Stomach (tissue), 9 donors: ENCODE data around the gene PPP1R9B. TPM values are rescaled to one million over a fixed set of nuclear protein-coding genes. Genes with fewer than 3 reads are reported as not detected.

Experiments
- DNase-seq, 2 donors: peaks; one replicate each; pipeline versions ENCODE4 v3.0.0 to v3.0.0-alpha.2; 2013 to 2019
- H3K27ac ChIP-seq, 5 donors: fragments of 200-600 bp in 4 of 5; sonication (generic) in 4 of 5; one replicate each; pipeline ENCODE4 v1.5.1; 2013 to 2019; ENCODE audit warnings: mild to moderate bottlenecking in 1 of 5, moderate library complexity in 1 of 5
- H3K27me3 ChIP-seq, 3 donors: fragments of 200-600 bp; sonication (generic); one replicate each; pipeline ENCODE4 v1.5.1; 2017 to 2019; ENCODE audit warnings: mixed run types in 1 of 3
- H3K36me3 ChIP-seq, 4 donors: fragments of 200-600 bp; sonication (generic); 1 replicate in 3 of 4; 2 replicates in 1 of 4; pipeline ENCODE4 v1.5.1; 2016 to 2019
- H3K4me1 ChIP-seq, 4 donors: fragments of 200-600 bp; sonication (generic); one replicate each; pipeline ENCODE4 v1.5.1; 2016 to 2019
- H3K4me3 ChIP-seq, 4 donors: fragments of 200-600 bp; sonication (generic) in 3 of 4; one replicate each; pipeline ENCODE4 v1.5.1; 2016 to 2019; ENCODE audit warnings: mild to moderate bottlenecking in 1 of 4
- H3K9me3 ChIP-seq, 4 donors: fragments of 200-600 bp; sonication (generic); one replicate each; pipeline ENCODE4 v1.5.1; 2016 to 2019
- EP300 ChIP-seq: sonication (generic); formaldehyde crosslinking; IDR thresholded peaks from one replicate; pipeline ENCODE4 v1.6.1; 2017; ENCODE audit warnings: antibody characterized with exemption
- POLR2A ChIP-seq, 4 donors: fragments of 450-650 bp; IDR thresholded peaks; one replicate each; pipeline ENCODE4 v1.6.1; 2016; ENCODE audit warnings: antibody characterized with exemption in 4 of 4, control low read depth in 2 of 4, mild to moderate bottlenecking in 1 of 4, moderate library complexity in 1 of 4
- POLR2AphosphoS5 ChIP-seq, 3 donors: sonication (generic); formaldehyde crosslinking; IDR thresholded peaks; one replicate each; pipeline ENCODE4 v1.6.1; 2016; ENCODE audit warnings: antibody characterized with exemption in 3 of 3
- WGBS, 5 donors: extraction: QIAGEN DNeasy Blood & Tissue Kit in 3 of 5; methylation state at CpG; one replicate each; pipeline versions ENCODE4 v1.1.5 to v1.1.7; 2013 to 2018; 5-methylcytosine and 5-hydroxymethylcytosine counted together
- intact Hi-C: fragments of 100-400 bp; cut with DNase I; formaldehyde crosslinking; loops from one replicate; pipeline ENCODE4 v1.15.1; 2023; ENCODE audit warnings: low total_unique reads
- polyA plus RNA-seq, 3 donors: library from polyadenylated mRNA; stranded (reverse); fragments of 200-250 nt; gene quantifications; one replicate each; pipeline ENCODE4 v1.2.3, GENCODE V29; 2013
- total RNA-seq, 5 donors: library from RNA; depleted of rRNA; stranded (reverse); fragments of >200 nt; gene quantifications; one replicate each; pipeline versions ENCODE4 v1.1.0 to v1.2.3, GENCODE V29; 2014 to 2016
- TF ChIP-seq, protein P1 (sequence below), 7 experiments: fragments of 450-650 bp in 4 of 7; fragments of 200-600 bp in 3 of 7; sonication (generic) in 3 of 7; IDR thresholded peaks; one replicate each; pipeline ENCODE4 v1.5.1; 2016 to 2019; ENCODE audit warnings: antibody characterized with exemption in 7 of 7, control low read depth in 2 of 7, mild to moderate bottlenecking in 1 of 7
- donor health status: healthy with polysubstance abuse.
- donor health status: Bipolar disorder and iron deficiency.
- donor health status: healthy.

The PPP1R9B gene
- total and polyA plus RNA-seq, 8 donors: 11.6 to 64.2 (median 18.9) TPM

- peak in 1 of 2 donors; percentile 44 for DNase-seq
- Histone ChIP-seq H3K36me3 (peaks cover 40 to 61% (median 58%) of the 10 kb centered on the region in 4 donors), H3K27ac (peak overlapping the region in 2 of 5 donors; percentile 93 to 97), H3K4me3 (no peak overlapping the region), H3K27me3 (no peaks in the 10 kb centered on the region), H3K4me1 (peaks cover 45 to 86% (median 72%) of the 10 kb centered on the region in 4 donors), H3K9me3 (no peaks in the 10 kb centered on the region)
- TF ChIP-seq EP300 (no peak), POLR2A (IDR thresholded peaks at IDR 0.05) (no peak), POLR2AphosphoS5 (IDR thresholded peaks at IDR 0.05) (no peak)
- TF ChIP-seq, protein P1, sequence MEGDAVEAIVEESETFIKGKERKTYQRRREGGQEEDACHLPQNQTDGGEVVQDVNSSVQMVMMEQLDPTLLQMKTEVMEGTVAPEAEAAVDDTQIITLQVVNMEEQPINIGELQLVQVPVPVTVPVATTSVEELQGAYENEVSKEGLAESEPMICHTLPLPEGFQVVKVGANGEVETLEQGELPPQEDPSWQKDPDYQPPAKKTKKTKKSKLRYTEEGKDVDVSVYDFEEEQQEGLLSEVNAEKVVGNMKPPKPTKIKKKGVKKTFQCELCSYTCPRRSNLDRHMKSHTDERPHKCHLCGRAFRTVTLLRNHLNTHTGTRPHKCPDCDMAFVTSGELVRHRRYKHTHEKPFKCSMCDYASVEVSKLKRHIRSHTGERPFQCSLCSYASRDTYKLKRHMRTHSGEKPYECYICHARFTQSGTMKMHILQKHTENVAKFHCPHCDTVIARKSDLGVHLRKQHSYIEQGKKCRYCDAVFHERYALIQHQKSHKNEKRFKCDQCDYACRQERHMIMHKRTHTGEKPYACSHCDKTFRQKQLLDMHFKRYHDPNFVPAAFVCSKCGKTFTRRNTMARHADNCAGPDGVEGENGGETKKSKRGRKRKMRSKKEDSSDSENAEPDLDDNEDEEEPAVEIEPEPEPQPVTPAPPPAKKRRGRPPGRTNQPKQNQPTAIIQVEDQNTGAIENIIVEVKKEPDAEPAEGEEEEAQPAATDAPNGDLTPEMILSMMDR (IDR thresholded peaks at IDR 0.05): no peak
- 64 to 75% (median 74%) methylated on average over 13 to 16 of the region's 16 CpGs for WGBS, 5 donors
- intact Hi-C loops: loop anchor here (5.0 kb wide), 1 partner anchor 38 kb away; no protein-coding TSS in a partner anchor
Observed at GRCh38 chr17:50144845-50145531, 5.5 kb downstream of the PPP1R9B start.

GRCh38 chr17:50144355-50144754, 6.1 kb downstream of the PPP1R9B start:
- H3K4me3 ChIP-seq: no peak overlapping the region
- H3K9me3 ChIP-seq: no peaks in the 10 kb centered on the region
- peaks cover 45 to 67% (median 64%) of the 10 kb centered on the region in 4 donors for H3K36me3 ChIP-seq
- WGBS, 5 donors: 73 to 83% (median 79%) methylated on average over 6 of the region's 6 CpGs
- no peaks in the 10 kb centered on the region for H3K27me3 ChIP-seq
- TF ChIP-seq POLR2A (IDR thresholded peaks at IDR 0.05): no peak
- TF ChIP-seq, protein P1 (IDR thresholded peaks at IDR 0.05): no peak
- H3K4me1 ChIP-seq: peaks cover 41 to 90% (median 75%) of the 10 kb centered on the region in 4 donors
- no peak for DNase-seq
- intact Hi-C loops: loop anchor here (5.0 kb wide), 1 partner anchor 37 kb away; no protein-coding TSS in a partner anchor
- H3K27ac ChIP-seq: peak overlapping the region in 1 of 5 donors; percentile 97

DNA sequence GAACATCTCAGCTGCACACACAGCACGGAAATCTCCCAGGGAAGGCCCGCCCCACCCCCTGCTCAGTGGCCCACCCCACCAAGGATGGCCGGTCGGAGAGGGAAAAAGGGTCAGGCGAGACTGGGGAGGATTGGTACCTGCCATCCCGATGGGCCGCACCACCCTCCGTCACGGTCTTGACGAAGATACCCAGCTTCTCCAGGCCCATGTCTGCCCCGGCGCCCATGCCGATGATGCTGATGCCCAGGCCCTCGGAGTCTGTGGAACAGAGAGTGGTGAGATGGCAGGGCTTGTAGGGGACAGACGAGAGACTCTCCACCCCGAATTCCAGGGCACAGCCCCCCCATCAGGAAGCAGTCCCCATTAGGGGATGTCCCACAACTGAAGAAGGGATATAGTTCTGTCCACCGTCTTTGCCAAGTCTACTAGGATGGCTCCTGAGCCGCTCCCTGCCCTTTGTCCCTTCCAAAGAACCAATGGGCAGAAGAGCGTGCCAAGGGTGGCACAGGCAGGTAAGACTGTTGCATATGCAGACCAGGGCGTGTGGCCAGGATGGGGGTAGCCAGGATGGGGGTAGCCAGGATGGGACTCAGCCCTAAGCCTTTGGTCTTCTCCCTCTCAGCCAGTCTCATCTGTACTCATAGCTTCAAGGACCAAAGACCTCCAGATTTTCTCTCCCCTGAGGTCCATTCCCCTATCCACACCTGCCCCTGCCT, 6.9 kb downstream of the PPP1R9B start:
- WGBS, 5 donors: 89 to 94% (median 92%) methylated on average over 20 of the region's 20 CpGs

GRCh38 chr17:50141745-50142110, 8.7 kb downstream of the PPP1R9B start:
- WGBS, 5 donors: 68 to 76% (median 71%) methylated on average over 8 of the region's 8 CpGs
- Histone ChIP-seq H3K4me1 (peaks cover 24 to 66% (median 49%) of the 10 kb centered on the region in 4 donors), H3K27me3 (no peaks in the 10 kb centered on the region), H3K27ac (peak overlapping the region in 1 of 5 donors; percentile 16), H3K4me3 (no peak overlapping the region), H3K36me3 (peaks cover 71 to 94% (median 90%) of the 10 kb centered on the region in 4 donors), H3K9me3 (no peaks in the 10 kb centered on the region)
- no peak for DNase-seq
- intact Hi-C loops: loop anchor here (5.0 kb wide), 1 partner anchor 34 kb away; no protein-coding TSS in a partner anchor
- TF ChIP-seq EP300: no peak

More for the DNA sequence above, 6.9 kb downstream of the PPP1R9B start:
- Histone ChIP-seq H3K27me3 (no peaks in the 10 kb centered on the region), H3K4me3 (no peak overlapping the region), H3K36me3 (peaks cover 53 to 75% (median 72%) of the 10 kb centered on the region in 4 donors), H3K27ac (no peak overlapping the region), H3K9me3 (no peaks in the 10 kb centered on the region), H3K4me1 (peaks cover 40 to 85% (median 67%) of the 10 kb centered on the region in 4 donors)
- intact Hi-C loops: loop anchor here (5.0 kb wide), 1 partner anchor 36 kb away; no protein-coding TSS in a partner anchor
- no peak for TF ChIP-seq POLR2A (IDR thresholded peaks at IDR 0.05)
- TF ChIP-seq, protein P1 (IDR thresholded peaks at IDR 0.05): no peak
- TF ChIP-seq POLR2AphosphoS5 (IDR thresholded peaks at IDR 0.05): no peak
- TF ChIP-seq EP300: no peak
- no peak for DNase-seq
